ENCODE measurements around the gene TJP2.

Gene TJP2

DNA sequence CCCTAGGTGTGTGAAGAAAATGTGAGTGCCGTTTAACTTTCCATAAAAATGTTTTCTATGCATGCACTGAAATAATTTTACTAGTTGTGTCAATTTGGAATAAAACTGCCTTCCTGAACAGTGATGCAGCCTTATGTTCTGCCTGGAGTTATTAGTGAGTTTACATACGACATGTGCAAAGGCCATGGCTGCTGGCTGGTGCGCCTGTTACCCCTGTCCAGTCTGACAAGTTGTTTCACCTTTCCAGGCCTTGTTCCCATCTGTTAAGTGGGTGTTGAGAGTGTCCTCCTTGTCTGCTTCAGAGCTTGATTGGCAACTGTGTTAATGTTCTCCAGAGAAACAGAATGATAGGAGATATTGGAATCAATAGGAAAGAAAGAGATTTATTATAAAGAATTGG lies 60.6 kb downstream of the TJP2 start:
- Histone ChIP-seq H3K9me3 (ENCODE audit: control insufficient read depth, low read length) (no peaks in the 10 kb centered on the region), H3K36me3 (ENCODE audit: control insufficient read depth, insufficient read depth, low read length) (no peaks in the 10 kb centered on the region)

GRCh38 chr9:69236188-69236587 lies 62.1 kb downstream of the TJP2 start:
- no peak overlapping the region for H3K4me3 ChIP-seq (ENCODE audit: low read depth, low read length)
- H3K36me3 ChIP-seq (ENCODE audit: control insufficient read depth, insufficient read depth, low read length), result no peaks in the 10 kb centered on the region
- H3K9ac ChIP-seq, result no peak overlapping the region
- no peaks in the 10 kb centered on the region for H3K9me3 ChIP-seq (ENCODE audit: control insufficient read depth, low read length)
- TF ChIP-seq CTCF (IDR thresholded peaks at IDR 0.05), result no peak
- no peak overlapping the region for H3K4me2 ChIP-seq (ENCODE audit: low read length)
- H3K4me1 ChIP-seq, result peaks cover 2% of the 10 kb centered on the region
- no peak overlapping the region for H3K27ac ChIP-seq
- no peaks in the 10 kb centered on the region for H3K27me3 ChIP-seq (ENCODE audit: control insufficient read depth, insufficient read depth, low read length)
- H3K79me2 ChIP-seq, result no peaks in the 10 kb centered on the region
- H2AFZ ChIP-seq, result no peak overlapping the region

More for the DNA sequence above, 60.6 kb downstream of the TJP2 start:
- TF ChIP-seq CTCF (IDR thresholded peaks at IDR 0.05), result no peak
- Histone ChIP-seq H3K4me1 (peaks cover 2% of the 10 kb centered on the region), H2AFZ (no peak overlapping the region), H3K9ac (no peak overlapping the region), H3K27me3 (ENCODE audit: control insufficient read depth, insufficient read depth, low read length) (no peaks in the 10 kb centered on the region), H3K27ac (no peak overlapping the region), H3K4me3 (ENCODE audit: low read depth, low read length) (no peak overlapping the region), H3K4me2 (ENCODE audit: low read length) (no peak overlapping the region), H3K79me2 (no peaks in the 10 kb centered on the region)

- Histone ChIP-seq H3K36me3 (ENCODE audit: control insufficient read depth, insufficient read depth, low read length) (no peaks in the 10 kb centered on the region), H3K4me2 (ENCODE audit: low read length) (no peak overlapping the region), H3K27me3 (ENCODE audit: control insufficient read depth, insufficient read depth, low read length) (no peaks in the 10 kb centered on the region), H3K27ac (no peak overlapping the region), H3K79me2 (no peaks in the 10 kb centered on the region), H3K9ac (no peak overlapping the region), H3K4me1 (no peaks in the 10 kb centered on the region), H3K9me3 (ENCODE audit: control insufficient read depth, low read length) (no peaks in the 10 kb centered on the region), H3K4me3 (ENCODE audit: low read depth, low read length) (no peak overlapping the region), H2AFZ (no peak overlapping the region)
- TF ChIP-seq CTCF (IDR thresholded peaks at IDR 0.05), result no peak
Measured at GRCh38 chr9:69237702-69238295, 63.7 kb downstream of the TJP2 start.

GRCh38 chr9:69243116-69243515 lies 69.0 kb downstream of the TJP2 start:
- H3K9me3 ChIP-seq (ENCODE audit: control insufficient read depth, low read length), result no peaks in the 10 kb centered on the region
- H2AFZ ChIP-seq, result no peak overlapping the region
- no peak for TF ChIP-seq CTCF (IDR thresholded peaks at IDR 0.05)
- H3K4me3 ChIP-seq (ENCODE audit: low read depth, low read length), result no peak overlapping the region
- H3K27ac ChIP-seq, result no peak overlapping the region
- H3K4me1 ChIP-seq, result no peaks in the 10 kb centered on the region
- no peaks in the 10 kb centered on the region for H3K36me3 ChIP-seq (ENCODE audit: control insufficient read depth, insufficient read depth, low read length)
- no peaks in the 10 kb centered on the region for H3K79me2 ChIP-seq
- H3K27me3 ChIP-seq (ENCODE audit: control insufficient read depth, insufficient read depth, low read length), result no peaks in the 10 kb centered on the region
- H3K9ac ChIP-seq, result no peak overlapping the region
- H3K4me2 ChIP-seq (ENCODE audit: low read length), result no peak overlapping the region

DNA sequence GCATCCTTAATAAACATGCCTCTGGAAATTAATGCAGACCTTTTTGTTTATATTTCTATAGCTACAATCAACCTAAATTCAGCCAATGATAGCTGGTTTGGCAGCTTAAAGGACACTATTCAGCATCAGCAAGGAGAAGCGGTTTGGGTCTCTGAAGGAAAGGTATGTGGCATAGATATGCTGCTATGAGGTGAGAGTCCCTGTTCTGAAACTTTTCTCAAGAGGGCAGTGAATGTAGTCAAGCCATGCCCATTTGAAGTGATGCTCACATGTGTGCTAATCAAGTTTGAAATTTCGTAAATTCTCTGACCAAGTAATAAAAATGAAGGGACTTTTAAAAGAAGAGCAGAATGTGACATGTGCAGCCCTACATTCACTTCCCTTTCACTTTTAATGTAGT lies 72.6 kb downstream of the TJP2 start:
- Histone ChIP-seq H3K27me3 (ENCODE audit: control insufficient read depth, insufficient read depth, low read length) (no peaks in the 10 kb centered on the region), H3K79me2 (no peaks in the 10 kb centered on the region), H3K4me3 (ENCODE audit: low read depth, low read length) (no peak overlapping the region), H3K4me2 (ENCODE audit: low read length) (no peak overlapping the region), H3K9ac (no peak overlapping the region), H3K9me3 (ENCODE audit: control insufficient read depth, low read length) (no peaks in the 10 kb centered on the region), H3K27ac (no peak overlapping the region), H3K36me3 (ENCODE audit: control insufficient read depth, insufficient read depth, low read length) (no peaks in the 10 kb centered on the region), H3K4me1 (no peaks in the 10 kb centered on the region), H2AFZ (no peak overlapping the region)
- TF ChIP-seq CTCF (IDR thresholded peaks at IDR 0.05), result no peak

All from parathyroid adenoma (tissue), 2 donors.